GM12874 (cell line): ENCODE results near the gene NIPAL4.

Experiments used
- CTCF ChIP-seq: IDR thresholded peaks from 2 replicates; pipeline ENCODE4 v1.5.1; 2011; ENCODE audit warnings: low read depth, mild to moderate bottlenecking, control low read depth, low read length, moderate library complexity; ENCODE audit not compliant: insufficient read depth

The NIPAL4 gene

GRCh38 chr5:157456301-157456700 lies 3.7 kb upstream of the NIPAL4 start:
- TF ChIP-seq CTCF = no peak

- TF ChIP-seq CTCF = no peak
Observed at GRCh38 chr5:157457391-157457790, 2.6 kb upstream of the NIPAL4 start.

GRCh38 chr5:157458835-157459234 lies 1.2 kb upstream of the NIPAL4 start:
- TF ChIP-seq CTCF = no peak

GRCh38 chr5:157460921-157461792 lies 1.1 kb downstream of the NIPAL4 start:
- no peak for TF ChIP-seq CTCF

- no peak for TF ChIP-seq CTCF
Observed at GRCh38 chr5:157463081-157463480, 3.1 kb downstream of the NIPAL4 start.

- TF ChIP-seq CTCF = no peak
Observed at GRCh38 chr5:157463621-157464518, 3.9 kb downstream of the NIPAL4 start.

GRCh38 chr5:157464519-157465171 lies 4.6 kb downstream of the NIPAL4 start:
- TF ChIP-seq CTCF = no peak
